HEK293 (cell line): Measurements from ENCODE around the gene TRAPPC2.

ENCODE experiments used
- CTCF ChIA-PET: fragments of 350-600 bp; formaldehyde crosslinking; extraction: SDS; loops from one replicate; lab custom pipeline; 2021; ENCODE audit warnings: antibody characterized with exemption; lab: Yijun Ruan, JAX
- POLR2A ChIA-PET: fragments of 300-600 bp; formaldehyde crosslinking; extraction: SDS; loops from one replicate; lab custom pipeline; 2020; ENCODE audit warnings: antibody characterized with exemption, inconsistent platforms; lab: Yijun Ruan, JAX
- H3K27ac ChIP-seq: fragments of 200-500 bp; sonication (Bioruptor generic); 2 replicates; pipeline ENCODE4 v1.5.1; 2014; ENCODE audit warnings: low read depth, low read length, control low read depth, inconsistent platforms; ENCODE audit errors: extremely low read depth
- H3K36me3 ChIP-seq, 2 experiments: fragments of 200-500 bp in 1 of 2; sonication (Bioruptor generic) in 1 of 2; 1 replicate in 1 of 2; 2 replicates in 1 of 2; pipeline ENCODE4 v1.5.1; 2014 to 2017; ENCODE audit warnings: inconsistent platforms in 2 of 2, low read length in 2 of 2; ENCODE audit not compliant: control insufficient read depth in 2 of 2, insufficient read depth in 1 of 2
- H3K4me1 ChIP-seq: fragments of 200-500 bp; sonication (Bioruptor generic); 2 replicates; pipeline ENCODE4 v1.5.1; 2014; ENCODE audit warnings: mild to moderate bottlenecking, low read length, inconsistent platforms; ENCODE audit not compliant: control insufficient read depth, insufficient read depth
- H3K4me3 ChIP-seq: 2 replicates; pipeline ENCODE4 v1.5.1; 2011; ENCODE audit warnings: low read depth, mild to moderate bottlenecking, control low read depth, low read length, moderate library complexity
- H3K9me3 ChIP-seq: fragments of 200-500 bp; sonication (Bioruptor generic); 2 replicates; pipeline ENCODE4 v1.5.1; 2014; ENCODE audit warnings: low read depth, low read length, inconsistent platforms; ENCODE audit not compliant: control insufficient read depth, insufficient read depth
- EGR2 ChIP-seq: fragments of 450-650 bp; formaldehyde crosslinking; IDR thresholded peaks from 2 replicates; pipeline ENCODE4 v1.5.1; 2016; ENCODE audit warnings: low read depth, missing biosample characterization, missing genetic modification characterization
- KLF9 ChIP-seq: fragments of 450-650 bp; formaldehyde crosslinking; IDR thresholded peaks from 2 replicates; pipeline ENCODE4 v1.5.1; 2016; ENCODE audit warnings: missing biosample characterization, missing genetic modification characterization, low read depth
- OSR2 ChIP-seq: fragments of 450-650 bp; formaldehyde crosslinking; IDR thresholded peaks from 2 replicates; pipeline ENCODE4 v1.5.1; 2016; ENCODE audit warnings: missing biosample characterization, missing genetic modification characterization
- REST ChIP-seq: fragments of 450-650 bp; formaldehyde crosslinking; IDR thresholded peaks from 2 replicates; pipeline ENCODE4 v1.5.1; 2016; ENCODE audit warnings: missing biosample characterization, missing genetic modification characterization
- SETDB1 ChIP-seq: IDR thresholded peaks from one replicate; pipeline ENCODE4 v1.6.1; 2017; ENCODE audit warnings: mild to moderate bottlenecking, low read length, moderate library complexity, mixed read lengths; ENCODE audit not compliant: insufficient read length
- SP7 ChIP-seq: fragments of 450-650 bp; formaldehyde crosslinking; IDR thresholded peaks from 2 replicates; pipeline ENCODE4 v1.5.1; 2016; ENCODE audit warnings: missing biosample characterization, missing genetic modification characterization
- WT1 ChIP-seq: fragments of 450-650 bp; formaldehyde crosslinking; IDR thresholded peaks from 2 replicates; pipeline ENCODE4 v1.5.1; 2016; ENCODE audit warnings: missing biosample characterization, missing genetic modification characterization
- YY1 ChIP-seq: fragments of 450-650 bp; formaldehyde crosslinking; IDR thresholded peaks from 2 replicates; pipeline ENCODE4 v1.5.1; 2018; ENCODE audit warnings: missing biosample characterization, missing genetic modification characterization
- ZBTB17 ChIP-seq: fragments of 450-650 bp; formaldehyde crosslinking; IDR thresholded peaks from 2 replicates; pipeline ENCODE4 v1.5.1; 2016; ENCODE audit warnings: missing biosample characterization, missing genetic modification characterization
- ZBTB7A ChIP-seq: fragments of 450-650 bp; formaldehyde crosslinking; IDR thresholded peaks from 2 replicates; pipeline ENCODE4 v1.5.1; 2016; ENCODE audit warnings: low read depth, missing biosample characterization, missing genetic modification characterization
- ZBTB8A ChIP-seq: fragments of 450-650 bp; formaldehyde crosslinking; IDR thresholded peaks from 2 replicates; pipeline ENCODE4 v1.5.1; 2016; ENCODE audit warnings: missing biosample characterization, missing genetic modification characterization
- ZNF23 ChIP-seq: fragments of 450-650 bp; formaldehyde crosslinking; IDR thresholded peaks from 2 replicates; pipeline ENCODE4 v1.5.1; 2016; ENCODE audit warnings: missing biosample characterization, missing genetic modification characterization, borderline replicate concordance
- ZNF274 ChIP-seq, 2 experiments: fragments of 200-500 bp in 1 of 2; fragments of 450-650 bp in 1 of 2; sonication (Bioruptor generic) in 1 of 2; formaldehyde crosslinking in 1 of 2; IDR thresholded peaks; 2 replicates each; pipeline versions ENCODE4 v1.5.1 to v1.6.1; 2014 to 2016; ENCODE audit warnings: borderline replicate concordance in 1 of 2, inconsistent platforms in 1 of 2, low read length in 1 of 2, missing biosample characterization in 1 of 2, missing genetic modification characterization in 1 of 2
- ZNF513 ChIP-seq: fragments of 450-650 bp; IDR thresholded peaks from 2 replicates; pipeline ENCODE4 v1.5.1; 2018; ENCODE audit warnings: missing biosample characterization, missing genetic modification characterization
- TF ChIP-seq, protein P1 (sequence below): fragments of 450-650 bp; formaldehyde crosslinking; IDR thresholded peaks from 2 replicates; pipeline ENCODE4; 2016; ENCODE audit warnings: missing biosample characterization, missing genetic modification characterization
- TF ChIP-seq, protein P2 (sequence below): sonication (generic); formaldehyde crosslinking; IDR thresholded peaks from 2 replicates; pipeline ENCODE4 v1.8.1; 2022; ENCODE audit warnings: mild to moderate bottlenecking, moderate library complexity, missing genetic modification reagents
- TF ChIP-seq, protein P3 (sequence below): fragments of 450-650 bp; formaldehyde crosslinking; IDR thresholded peaks from 2 replicates; pipeline ENCODE4 v1.5.1; 2017; ENCODE audit warnings: missing biosample characterization, missing genetic modification characterization

Gene TRAPPC2

DNA sequence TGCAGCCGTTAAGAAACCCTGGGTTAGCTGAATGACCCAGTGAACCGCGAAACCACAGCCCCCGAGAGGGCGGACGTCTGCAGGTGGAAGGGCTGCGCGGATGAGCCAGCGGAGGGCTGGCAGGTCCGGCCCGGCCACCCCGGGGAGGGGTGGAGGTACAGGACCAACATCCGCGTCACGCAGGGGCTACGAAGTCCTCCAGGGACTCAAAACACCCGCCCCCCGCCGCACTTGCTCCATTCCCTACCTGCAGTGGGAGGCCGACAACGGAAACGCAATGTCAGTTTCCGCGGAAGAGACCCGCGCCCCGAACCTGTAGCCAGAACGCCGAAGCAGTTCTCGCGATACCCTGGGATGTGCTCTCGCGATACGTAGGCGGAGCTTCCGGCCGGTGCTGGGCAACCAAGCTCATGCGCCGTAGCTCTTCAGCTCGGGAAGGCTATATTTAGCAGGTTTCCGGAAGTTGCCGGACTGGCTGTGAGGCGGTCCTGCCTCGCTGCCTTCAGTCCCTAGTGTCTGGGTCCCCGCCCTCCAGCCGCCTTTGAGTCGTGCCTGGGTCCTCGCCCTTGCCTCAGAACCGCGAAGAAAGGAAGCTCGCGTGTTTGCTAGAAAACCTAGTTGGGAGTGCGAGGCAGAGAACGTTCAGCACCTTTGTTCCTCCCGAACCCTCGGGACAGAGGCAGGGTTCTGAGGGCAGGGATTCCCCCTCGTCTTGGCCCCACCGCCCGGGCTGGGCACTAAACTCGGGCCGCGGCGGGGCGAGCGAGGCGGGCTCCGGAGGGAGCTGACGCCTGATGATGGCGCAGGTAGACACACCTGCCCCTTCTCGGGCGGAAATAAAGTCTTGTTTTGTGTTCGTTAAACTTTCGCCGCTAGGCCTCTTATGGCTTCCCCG lies at the start of gene TRAPPC2, which contains the start of gene OFD1 (continued):
- TF ChIP-seq SETDB1: no peak
- TF ChIP-seq ZBTB7A (tag by site-specific recombination): 0 out of 2 replicates have a peak, but pooled peaks have one; percentile 41
- TF ChIP-seq WT1 (tag by site-specific recombination): no peak
- 0 out of 2 replicates have a peak, but pooled peaks have one; percentile 10 for TF ChIP-seq REST (tag by site-specific recombination)
- TF ChIP-seq ZNF274 (IDR thresholded peaks at IDR 0.05; ENCODE audit: low read length): no peak
- TF ChIP-seq ZNF274 (tag by site-specific recombination; IDR thresholded peaks at IDR 0.05; ENCODE audit: borderline replicate concordance): no peak
- TF ChIP-seq, protein P1, sequence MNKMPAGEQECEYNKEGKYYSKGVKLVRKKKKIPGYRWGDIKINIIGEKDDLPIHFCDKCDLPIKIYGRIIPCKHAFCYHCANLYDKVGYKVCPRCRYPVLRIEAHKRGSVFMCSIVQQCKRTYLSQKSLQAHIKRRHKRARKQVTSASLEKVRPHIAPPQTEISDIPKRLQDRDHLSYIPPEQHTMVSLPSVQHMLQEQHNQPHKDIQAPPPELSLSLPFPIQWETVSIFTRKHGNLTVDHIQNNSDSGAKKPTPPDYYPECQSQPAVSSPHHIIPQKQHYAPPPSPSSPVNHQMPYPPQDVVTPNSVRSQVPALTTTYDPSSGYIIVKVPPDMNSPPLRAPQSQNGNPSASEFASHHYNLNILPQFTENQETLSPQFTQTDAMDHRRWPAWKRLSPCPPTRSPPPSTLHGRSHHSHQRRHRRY (tag by site-specific recombination): no peak
- TF ChIP-seq ZBTB8A (tag by site-specific recombination): peak; percentile 95
- peak; percentile 6 for TF ChIP-seq YY1 (tag by site-specific recombination)
- peak; percentile 55; the same call in 1 of the 2 replicates for TF ChIP-seq KLF9
- TF ChIP-seq, protein P2, sequence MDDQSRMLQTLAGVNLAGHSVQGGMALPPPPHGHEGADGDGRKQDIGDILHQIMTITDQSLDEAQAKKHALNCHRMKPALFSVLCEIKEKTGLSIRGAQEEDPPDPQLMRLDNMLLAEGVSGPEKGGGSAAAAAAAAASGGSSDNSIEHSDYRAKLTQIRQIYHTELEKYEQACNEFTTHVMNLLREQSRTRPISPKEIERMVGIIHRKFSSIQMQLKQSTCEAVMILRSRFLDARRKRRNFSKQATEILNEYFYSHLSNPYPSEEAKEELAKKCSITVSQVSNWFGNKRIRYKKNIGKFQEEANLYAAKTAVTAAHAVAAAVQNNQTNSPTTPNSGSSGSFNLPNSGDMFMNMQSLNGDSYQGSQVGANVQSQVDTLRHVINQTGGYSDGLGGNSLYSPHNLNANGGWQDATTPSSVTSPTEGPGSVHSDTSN (CRISPR knock-in tag): 0 out of 2 replicates have a peak, but pooled peaks have one; percentile 30

DNA sequence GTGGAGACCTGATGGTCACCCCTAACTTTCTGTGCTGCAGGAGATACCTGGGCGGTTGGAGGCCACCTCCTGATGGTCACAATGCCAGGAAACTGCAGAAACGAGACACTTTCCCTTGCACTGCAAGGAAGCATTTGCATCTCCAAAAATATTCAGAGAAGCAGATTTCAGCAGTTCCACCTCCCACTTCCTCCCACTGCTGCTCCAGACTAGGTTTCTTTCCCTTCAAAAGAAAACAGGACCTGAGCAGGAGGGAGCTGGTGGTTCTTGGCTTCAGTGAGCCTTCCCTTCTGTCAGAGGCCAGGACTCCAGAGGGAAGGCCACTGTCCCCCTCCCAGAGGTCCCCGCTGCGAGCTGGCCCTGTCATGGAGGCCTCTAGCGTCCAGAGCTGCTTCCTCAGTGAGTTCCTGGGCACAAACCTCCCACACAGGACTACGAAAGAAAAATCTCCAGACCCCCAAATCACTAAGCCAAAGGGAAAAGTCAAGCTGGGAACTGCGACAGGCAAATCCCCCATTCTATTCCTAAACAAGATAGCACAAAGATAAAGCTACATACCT lies 46.5 kb upstream of the TRAPPC2 start:
- 0 out of 2 replicates have a peak, but pooled peaks have one; percentile 22 for TF ChIP-seq EGR2 (tag by site-specific recombination)
- TF ChIP-seq SETDB1: no peak
- ChIA-PET CTCF (interaction anchor here (1.1 kb wide), 1 partner anchor 274 kb away, joined by 3 read pairs; no protein-coding TSS in a partner anchor), POLR2A (interaction anchor here (0.5 to 0.8 kb wide), 2 partner anchors 10 to 35 kb away, joined by 3 read pairs; no protein-coding TSS in a partner anchor)
- H3K36me3 ChIP-seq: peaks cover 3 to 25% of the 10 kb centered on the region in 2 experiments; a peak in 2 of 3 replicates
- H3K27ac ChIP-seq: no peak overlapping the region
- no peaks in the 10 kb centered on the region for H3K9me3 ChIP-seq
- no peak overlapping the region for H3K4me3 ChIP-seq
- H3K4me1 ChIP-seq: no peaks in the 10 kb centered on the region

- TF ChIP-seq ZNF513 (tag by site-specific recombination) (no peak), ZBTB17 (tag by site-specific recombination) (no peak), ZNF23 (tag by site-specific recombination) (no peak), SP7 (0 out of 2 replicates have a peak, but pooled peaks have one; percentile 57), OSR2 (tag by site-specific recombination) (peak; percentile 59)
- TF ChIP-seq, protein P3, sequence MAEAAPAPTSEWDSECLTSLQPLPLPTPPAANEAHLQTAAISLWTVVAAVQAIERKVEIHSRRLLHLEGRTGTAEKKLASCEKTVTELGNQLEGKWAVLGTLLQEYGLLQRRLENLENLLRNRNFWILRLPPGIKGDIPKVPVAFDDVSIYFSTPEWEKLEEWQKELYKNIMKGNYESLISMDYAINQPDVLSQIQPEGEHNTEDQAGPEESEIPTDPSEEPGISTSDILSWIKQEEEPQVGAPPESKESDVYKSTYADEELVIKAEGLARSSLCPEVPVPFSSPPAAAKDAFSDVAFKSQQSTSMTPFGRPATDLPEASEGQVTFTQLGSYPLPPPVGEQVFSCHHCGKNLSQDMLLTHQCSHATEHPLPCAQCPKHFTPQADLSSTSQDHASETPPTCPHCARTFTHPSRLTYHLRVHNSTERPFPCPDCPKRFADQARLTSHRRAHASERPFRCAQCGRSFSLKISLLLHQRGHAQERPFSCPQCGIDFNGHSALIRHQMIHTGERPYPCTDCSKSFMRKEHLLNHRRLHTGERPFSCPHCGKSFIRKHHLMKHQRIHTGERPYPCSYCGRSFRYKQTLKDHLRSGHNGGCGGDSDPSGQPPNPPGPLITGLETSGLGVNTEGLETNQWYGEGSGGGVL (tag by site-specific recombination): no peak
- CTCF ChIA-PET: interaction anchor here (0.6 to 1.4 kb wide), 3 partner anchors 19 to 1716 kb away, joined by 3 read pairs; no protein-coding TSS in a partner anchor
- Histone ChIP-seq H3K4me3 (no peak overlapping the region), H3K9me3 (no peaks in the 10 kb centered on the region), H3K27ac (no peak overlapping the region), H3K36me3 (peaks cover 4 to 45% of the 10 kb centered on the region in 2 experiments; a peak in 2 of 3 replicates), H3K4me1 (no peaks in the 10 kb centered on the region)
- POLR2A ChIA-PET: interaction anchor here (0.7 kb wide), 1 partner anchor 33 kb away, joined by 3 read pairs; no protein-coding TSS in a partner anchor
Measured at GRCh38 chrX:13778916-13779315, 44.5 kb upstream of the TRAPPC2 start.
